ENCODE measurements around the gene PLCE1. TPM values are rescaled to one million over a fixed set of nuclear protein-coding genes. Genes with fewer than 3 reads are reported as not detected.

The PLCE1 gene
- total RNA-seq, 1 experiment from 2014 or later: 0.13 TPM

GRCh38 chr10:93996551-93996950 lies 2.8 kb downstream of the PLCE1 start:
- H3K27me3 Mint-ChIP-seq (ENCODE audit: low read depth): peaks cover 77% of the 10 kb centered on the region
- H3K9me3 Mint-ChIP-seq: no peaks in the 10 kb centered on the region; a peak in 2 of 5 replicates
- Histone ChIP-seq H3K14ac (ENCODE audit: insufficient read depth, low read length) (no peak overlapping the region), H3K23ac (ENCODE audit: insufficient read length, low read depth, low read length) (no peak overlapping the region), H4K5ac (ENCODE audit: insufficient read length, low read depth, low read length) (no peak overlapping the region), H3K56ac (ENCODE audit: insufficient read length, low read depth, low read length) (no peak overlapping the region), H3K4ac (ENCODE audit: low read depth, low read length) (no peak overlapping the region), H2AK5ac (ENCODE audit: insufficient read length, low read length) (no peak overlapping the region), H4K20me1 (ENCODE audit: control insufficient read depth, insufficient read depth, insufficient read length) (no peaks in the 10 kb centered on the region), H3K9me3 (ENCODE audit: control insufficient read depth, low read depth, low read length) (no peaks in the 10 kb centered on the region), H3K27me3 (ENCODE audit: insufficient read depth, low read length) (peaks cover 34% of the 10 kb centered on the region), H3K4me1 (ENCODE audit: insufficient read depth, low read length) (0 out of 2 replicates have a peak, but pooled peaks cover 2% of the 10 kb centered on the region), H2BK15ac (ENCODE audit: low read depth, low read length) (no peak overlapping the region), H3K4me2 (ENCODE audit: insufficient read depth, insufficient read length, low read length) (no peak overlapping the region), H3T11ph (ENCODE audit: low read length) (no peak overlapping the region), H3K27ac (ENCODE audit: insufficient read length, low read depth, low read length) (no peak overlapping the region), H2AFZ (ENCODE audit: low read length) (no peak overlapping the region), H4K91ac (ENCODE audit: insufficient read length, low read depth, low read length) (no peak overlapping the region), H3K79me1 (ENCODE audit: insufficient read depth, low read depth, low read length, poor library complexity, severe bottlenecking) (no peaks in the 10 kb centered on the region), H2BK12ac (ENCODE audit: insufficient read length, low read depth, low read length) (no peak overlapping the region), H2BK5ac (ENCODE audit: insufficient read length, low read length) (no peak overlapping the region), H3K9ac (ENCODE audit: extremely low read depth, insufficient read length, low read length) (no peak overlapping the region), H3K79me2 (ENCODE audit: insufficient read depth, low read length) (no peaks in the 10 kb centered on the region), H2BK20ac (ENCODE audit: low read depth, low read length, poor library complexity, severe bottlenecking) (no peak overlapping the region), H4K8ac (replicated peaks; ENCODE audit: insufficient read length, low read depth, low read length) (no peak overlapping the region), H3K23me2 (ENCODE audit: insufficient read length, low read depth, low read length, poor library complexity, severe bottlenecking) (peaks cover 6% of the 10 kb centered on the region), H2BK120ac (ENCODE audit: low read depth, low read length, poor library complexity, severe bottlenecking) (no peak overlapping the region), H3K18ac (ENCODE audit: insufficient read length, low read depth, low read length) (no peak overlapping the region)
- no peak for TF ChIP-seq CTCF (conservative IDR thresholded peaks at IDR 0.05)
- H3K36me3 Mint-ChIP-seq (ENCODE audit: insufficient read depth in 1 of 3, low read depth in 3 of 3): no peaks in the 10 kb centered on the region
- peaks cover 19 to 27% of the 10 kb centered on the region in 2 experiments for H3K4me1 Mint-ChIP-seq
- H3K4me3 Mint-ChIP-seq: no peak overlapping the region
- H3K27ac Mint-ChIP-seq: no peak overlapping the region
- DNase-seq: no peak
- WGBS (ENCODE audit: extremely low coverage, insufficient read length, low lambda C conversion rate): no CpG with 5 or more reads among the region's 3 CpGs

Measured in H9 (cell line).